ENCODE data around the gene ZNF771. TPM values are rescaled to one million over a fixed set of nuclear protein-coding genes. Genes with fewer than 3 reads are reported as not detected.

Gene ZNF771
- total and polyA plus RNA-seq, 9 of the 15 experiments (the other 6 are each of a cell fraction or from before 2014, with no cell fraction given) = 1.5 to 12.6 (median 4.4) TPM

DNA sequence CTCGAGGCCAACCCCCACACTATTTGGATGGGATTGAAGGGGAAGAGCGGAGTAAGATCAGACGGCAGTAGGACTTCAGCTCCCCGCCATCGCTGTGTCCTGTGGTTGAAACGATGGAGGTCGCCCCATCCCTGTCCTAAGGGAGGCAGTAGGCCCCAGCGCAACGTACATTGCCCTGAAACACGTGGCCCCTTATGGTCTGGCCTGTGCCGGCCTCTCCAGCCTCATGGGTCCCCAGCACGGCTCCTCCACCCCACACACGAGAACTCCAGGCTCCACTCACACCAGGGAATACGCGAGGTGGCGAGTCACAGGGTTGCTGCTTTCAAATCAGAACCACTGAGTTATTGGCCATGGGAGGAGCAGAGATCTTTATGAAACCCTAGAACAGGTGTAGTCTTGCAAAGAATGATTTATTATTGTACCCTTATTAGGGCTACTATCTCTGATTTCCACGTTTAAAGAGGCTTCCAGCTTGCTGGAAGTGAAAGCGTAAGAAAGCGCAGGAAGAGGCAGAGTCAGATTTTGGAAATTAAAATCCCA is 23.1 kb downstream of the ZNF771 start (continued):
- TF ChIP-seq, protein P1, sequence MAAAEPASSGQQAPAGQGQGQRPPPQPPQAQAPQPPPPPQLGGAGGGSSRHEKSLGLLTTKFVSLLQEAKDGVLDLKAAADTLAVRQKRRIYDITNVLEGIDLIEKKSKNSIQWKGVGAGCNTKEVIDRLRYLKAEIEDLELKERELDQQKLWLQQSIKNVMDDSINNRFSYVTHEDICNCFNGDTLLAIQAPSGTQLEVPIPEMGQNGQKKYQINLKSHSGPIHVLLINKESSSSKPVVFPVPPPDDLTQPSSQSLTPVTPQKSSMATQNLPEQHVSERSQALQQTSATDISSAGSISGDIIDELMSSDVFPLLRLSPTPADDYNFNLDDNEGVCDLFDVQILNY (CRISPR knock-in tag; IDR thresholded peaks at IDR 0.05) = peak; percentile 82; the same call in 1 of the 2 replicates
- TF ChIP-seq, protein P2, sequence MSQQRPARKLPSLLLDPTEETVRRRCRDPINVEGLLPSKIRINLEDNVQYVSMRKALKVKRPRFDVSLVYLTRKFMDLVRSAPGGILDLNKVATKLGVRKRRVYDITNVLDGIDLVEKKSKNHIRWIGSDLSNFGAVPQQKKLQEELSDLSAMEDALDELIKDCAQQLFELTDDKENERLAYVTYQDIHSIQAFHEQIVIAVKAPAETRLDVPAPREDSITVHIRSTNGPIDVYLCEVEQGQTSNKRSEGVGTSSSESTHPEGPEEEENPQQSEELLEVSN (IDR thresholded peaks at IDR 0.05; ENCODE audit: borderline replicate concordance in 1 of 2, extremely low read depth in 1 of 2, insufficient read depth in 1 of 2, insufficient read length in 1 of 2, low read depth in 1 of 2, low read length in 1 of 2, poor library complexity in 1 of 2, severe bottlenecking in 1 of 2) = peak; percentile 78 to 91
- TF ChIP-seq, protein P3, sequence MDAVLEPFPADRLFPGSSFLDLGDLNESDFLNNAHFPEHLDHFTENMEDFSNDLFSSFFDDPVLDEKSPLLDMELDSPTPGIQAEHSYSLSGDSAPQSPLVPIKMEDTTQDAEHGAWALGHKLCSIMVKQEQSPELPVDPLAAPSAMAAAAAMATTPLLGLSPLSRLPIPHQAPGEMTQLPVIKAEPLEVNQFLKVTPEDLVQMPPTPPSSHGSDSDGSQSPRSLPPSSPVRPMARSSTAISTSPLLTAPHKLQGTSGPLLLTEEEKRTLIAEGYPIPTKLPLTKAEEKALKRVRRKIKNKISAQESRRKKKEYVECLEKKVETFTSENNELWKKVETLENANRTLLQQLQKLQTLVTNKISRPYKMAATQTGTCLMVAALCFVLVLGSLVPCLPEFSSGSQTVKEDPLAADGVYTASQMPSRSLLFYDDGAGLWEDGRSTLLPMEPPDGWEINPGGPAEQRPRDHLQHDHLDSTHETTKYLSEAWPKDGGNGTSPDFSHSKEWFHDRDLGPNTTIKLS (IDR thresholded peaks at IDR 0.05; ENCODE audit: borderline replicate concordance, low read depth) = peak; percentile 66; the same call in 1 of the 2 replicates
- TF ChIP-seq KAT7 (CRISPR knock-in tag; IDR thresholded peaks at IDR 0.05; ENCODE audit: borderline replicate concordance) (0 out of 2 replicates have a peak, but pooled peaks have one; percentile 5), HDAC1 (IDR thresholded peaks at IDR 0.05) (peak in 1 of 2 experiments; percentile 62; a peak in 1 of 4 replicates), ZNF143 (CRISPR knock-in tag; IDR thresholded peaks at IDR 0.05) (no peak), ZNF583 (CRISPR knock-in tag; IDR thresholded peaks at IDR 0.05) (peak; percentile 25; the same call in 1 of the 2 replicates), TEAD4 (IDR thresholded peaks at IDR 0.05; ENCODE audit: low read length) (no peak), TEAD4 (CRISPR knock-in tag; IDR thresholded peaks at IDR 0.05; ENCODE audit: borderline replicate concordance) (no peak), ZNF324 (CRISPR knock-in tag; IDR thresholded peaks at IDR 0.05) (0 out of 2 replicates have a peak, but pooled peaks have one; percentile 7), ZNF175 (CRISPR knock-in tag; IDR thresholded peaks at IDR 0.05; ENCODE audit: low read depth) (0 out of 2 replicates have a peak, but pooled peaks have one; percentile 68), EP400 (IDR thresholded peaks at IDR 0.05) (peak; percentile 70)
- TF ChIP-seq, protein P4, sequence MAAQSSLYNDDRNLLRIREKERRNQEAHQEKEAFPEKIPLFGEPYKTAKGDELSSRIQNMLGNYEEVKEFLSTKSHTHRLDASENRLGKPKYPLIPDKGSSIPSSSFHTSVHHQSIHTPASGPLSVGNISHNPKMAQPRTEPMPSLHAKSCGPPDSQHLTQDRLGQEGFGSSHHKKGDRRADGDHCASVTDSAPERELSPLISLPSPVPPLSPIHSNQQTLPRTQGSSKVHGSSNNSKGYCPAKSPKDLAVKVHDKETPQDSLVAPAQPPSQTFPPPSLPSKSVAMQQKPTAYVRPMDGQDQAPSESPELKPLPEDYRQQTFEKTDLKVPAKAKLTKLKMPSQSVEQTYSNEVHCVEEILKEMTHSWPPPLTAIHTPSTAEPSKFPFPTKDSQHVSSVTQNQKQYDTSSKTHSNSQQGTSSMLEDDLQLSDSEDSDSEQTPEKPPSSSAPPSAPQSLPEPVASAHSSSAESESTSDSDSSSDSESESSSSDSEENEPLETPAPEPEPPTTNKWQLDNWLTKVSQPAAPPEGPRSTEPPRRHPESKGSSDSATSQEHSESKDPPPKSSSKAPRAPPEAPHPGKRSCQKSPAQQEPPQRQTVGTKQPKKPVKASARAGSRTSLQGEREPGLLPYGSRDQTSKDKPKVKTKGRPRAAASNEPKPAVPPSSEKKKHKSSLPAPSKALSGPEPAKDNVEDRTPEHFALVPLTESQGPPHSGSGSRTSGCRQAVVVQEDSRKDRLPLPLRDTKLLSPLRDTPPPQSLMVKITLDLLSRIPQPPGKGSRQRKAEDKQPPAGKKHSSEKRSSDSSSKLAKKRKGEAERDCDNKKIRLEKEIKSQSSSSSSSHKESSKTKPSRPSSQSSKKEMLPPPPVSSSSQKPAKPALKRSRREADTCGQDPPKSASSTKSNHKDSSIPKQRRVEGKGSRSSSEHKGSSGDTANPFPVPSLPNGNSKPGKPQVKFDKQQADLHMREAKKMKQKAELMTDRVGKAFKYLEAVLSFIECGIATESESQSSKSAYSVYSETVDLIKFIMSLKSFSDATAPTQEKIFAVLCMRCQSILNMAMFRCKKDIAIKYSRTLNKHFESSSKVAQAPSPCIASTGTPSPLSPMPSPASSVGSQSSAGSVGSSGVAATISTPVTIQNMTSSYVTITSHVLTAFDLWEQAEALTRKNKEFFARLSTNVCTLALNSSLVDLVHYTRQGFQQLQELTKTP (IDR thresholded peaks at IDR 0.05; ENCODE audit: low read depth in 1 of 2, partially characterized antibody in 2 of 2) = peak; percentile 48 to 55
- TF ChIP-seq, protein P5, sequence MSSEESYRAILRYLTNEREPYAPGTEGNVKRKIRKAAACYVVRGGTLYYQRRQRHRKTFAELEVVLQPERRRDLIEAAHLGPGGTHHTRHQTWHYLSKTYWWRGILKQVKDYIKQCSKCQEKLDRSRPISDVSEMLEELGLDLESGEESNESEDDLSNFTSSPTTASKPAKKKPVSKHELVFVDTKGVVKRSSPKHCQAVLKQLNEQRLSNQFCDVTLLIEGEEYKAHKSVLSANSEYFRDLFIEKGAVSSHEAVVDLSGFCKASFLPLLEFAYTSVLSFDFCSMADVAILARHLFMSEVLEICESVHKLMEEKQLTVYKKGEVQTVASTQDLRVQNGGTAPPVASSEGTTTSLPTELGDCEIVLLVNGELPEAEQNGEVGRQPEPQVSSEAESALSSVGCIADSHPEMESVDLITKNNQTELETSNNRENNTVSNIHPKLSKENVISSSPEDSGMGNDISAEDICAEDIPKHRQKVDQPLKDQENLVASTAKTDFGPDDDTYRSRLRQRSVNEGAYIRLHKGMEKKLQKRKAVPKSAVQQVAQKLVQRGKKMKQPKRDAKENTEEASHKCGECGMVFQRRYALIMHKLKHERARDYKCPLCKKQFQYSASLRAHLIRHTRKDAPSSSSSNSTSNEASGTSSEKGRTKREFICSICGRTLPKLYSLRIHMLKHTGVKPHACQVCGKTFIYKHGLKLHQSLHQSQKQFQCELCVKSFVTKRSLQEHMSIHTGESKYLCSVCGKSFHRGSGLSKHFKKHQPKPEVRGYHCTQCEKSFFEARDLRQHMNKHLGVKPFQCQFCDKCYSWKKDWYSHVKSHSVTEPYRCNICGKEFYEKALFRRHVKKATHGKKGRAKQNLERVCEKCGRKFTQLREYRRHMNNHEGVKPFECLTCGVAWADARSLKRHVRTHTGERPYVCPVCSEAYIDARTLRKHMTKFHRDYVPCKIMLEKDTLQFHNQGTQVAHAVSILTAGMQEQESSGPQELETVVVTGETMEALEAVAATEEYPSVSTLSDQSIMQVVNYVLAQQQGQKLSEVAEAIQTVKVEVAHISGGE (CRISPR knock-in tag; IDR thresholded peaks at IDR 0.05) = peak in 1 of 3 experiments; percentile 64; a peak in 1 of 6 replicates

Data from K562 (cell line).